Measurements from ENCODE around the gene AQP2.
"Not testable (repeated sequence)": the region's sequence is repeated elsewhere in the genome, so short reads cannot be mapped to it uniquely, and the experiment has no call there.

The AQP2 gene

GRCh38 chr12:49972641-49973360 lies 22.3 kb downstream of the AQP2 start, which contains the start of gene AQP6:
AQP6 (plus strand) TSS chr12:49972947; CDS start chr12:49973174, 227 bp downstream.
- DNase-seq, result no peak

- no peak for DNase-seq
Measured at GRCh38 chr12:49973361-49973830, 22.9 kb downstream of the AQP2 start.

GRCh38 chr12:49974231-49974675 lies 23.7 kb downstream of the AQP2 start:
- no peak for DNase-seq

- no peak for DNase-seq
Measured at GRCh38 chr12:49974677-49975317, 24.3 kb downstream of the AQP2 start.

GRCh38 chr12:49975318-49975761 lies 24.8 kb downstream of the AQP2 start:
- no peak for DNase-seq

GRCh38 chr12:49976557-49976956 lies 26.0 kb downstream of the AQP2 start:
- no peak for DNase-seq

GRCh38 chr12:49978125-49978524 lies 27.6 kb downstream of the AQP2 start:
- no peak for DNase-seq

GRCh38 chr12:49979016-49979586 lies 28.6 kb downstream of the AQP2 start:
- no peak for DNase-seq

- DNase-seq, result no peak
Measured at GRCh38 chr12:49979791-49980190, 29.3 kb downstream of the AQP2 start.

- no peak for DNase-seq
Measured at GRCh38 chr12:49980501-49981349, 30.2 kb downstream of the AQP2 start.

GRCh38 chr12:49982246-49983087 lies 31.9 kb downstream of the AQP2 start:
- no peak for DNase-seq

GRCh38 chr12:49983892-49984291 lies 33.4 kb downstream of the AQP2 start:
- no peak for DNase-seq

GRCh38 chr12:49984476-49985359 lies 34.2 kb downstream of the AQP2 start:
- no peak for DNase-seq

GRCh38 chr12:49985981-49986380 lies 35.4 kb downstream of the AQP2 start:
- DNase-seq, result no peak

- not testable (repeated sequence) for DNase-seq
Measured at GRCh38 chr12:49986476-49986875, 35.9 kb downstream of the AQP2 start.

- no peak for DNase-seq
Measured at GRCh38 chr12:49987625-49988303, 37.2 kb downstream of the AQP2 start.

GRCh38 chr12:49989400-49989799 lies 38.9 kb downstream of the AQP2 start:
- not testable (repeated sequence) for DNase-seq

- no peak for DNase-seq
Measured at GRCh38 chr12:49990273-49990672, 39.7 kb downstream of the AQP2 start.

- no peak for DNase-seq
Measured at GRCh38 chr12:49998453-49998852, 47.9 kb downstream of the AQP2 start.

- no peak for DNase-seq
Measured at GRCh38 chr12:50003595-50003994, 53.1 kb downstream of the AQP2 start.

All from activated CD8-positive, alpha-beta memory T cell treated with anti-CD3 and anti-CD28 coated beads, Interleukin-2, amount 50 U/mL, for 48 hours (primary cell).